Trophoblast cell (in vitro differentiated cells and primary cell): Measurements from ENCODE around the gene PNPLA7.

Experiments used
- DNase-seq, 2 donors: peaks; one replicate each; pipeline ENCODE4 v3.0.0-alpha.2; 2016
- H2AFZ ChIP-seq: 2 replicates; pipeline ENCODE4 v1.6.1; 2013; ENCODE audit warnings: low read length, moderate library complexity, mild to moderate bottlenecking; ENCODE audit not compliant: insufficient read depth, poor library complexity
- H2AK5ac ChIP-seq: 2 replicates; pipeline ENCODE4 v1.6.1; 2013; ENCODE audit warnings: mild to moderate bottlenecking, low read length
- H2BK120ac ChIP-seq: 2 replicates; pipeline ENCODE4 v1.6.1; 2013; ENCODE audit warnings: low read length, mild to moderate bottlenecking, moderate library complexity; ENCODE audit not compliant: insufficient read depth, poor library complexity
- H2BK12ac ChIP-seq: 2 replicates; pipeline ENCODE4 v1.6.1; 2013; ENCODE audit warnings: mild to moderate bottlenecking, low read length, moderate library complexity
- H2BK5ac ChIP-seq: 2 replicates; pipeline ENCODE4 v1.6.1; 2013; ENCODE audit warnings: low read length, low read depth, moderate library complexity, mild to moderate bottlenecking; ENCODE audit not compliant: poor library complexity
- H3K14ac ChIP-seq: 2 replicates; pipeline ENCODE4 v1.6.1; 2013; ENCODE audit warnings: mild to moderate bottlenecking, low read length
- H3K18ac ChIP-seq: 2 replicates; pipeline ENCODE4 v1.6.1; 2013; ENCODE audit warnings: mild to moderate bottlenecking, low read length
- H3K23ac ChIP-seq: 2 replicates; pipeline ENCODE4 v1.6.1; 2013; ENCODE audit warnings: low read length
- H3K27ac ChIP-seq: 2 replicates; pipeline ENCODE4 v1.5.1; 2013; ENCODE audit warnings: low read depth, mild to moderate bottlenecking, inconsistent platforms, low read length, moderate library complexity
- H3K27me3 ChIP-seq: 2 replicates; pipeline ENCODE4 v1.6.1; 2013; ENCODE audit warnings: inconsistent platforms, mild to moderate bottlenecking, low read length, moderate library complexity; ENCODE audit not compliant: insufficient read depth
- H3K36me3 ChIP-seq, 2 experiments: 1 replicate in 1 of 2; 2 replicates in 1 of 2; pipeline ENCODE4 v1.6.1; 2013; ENCODE audit warnings: low read length in 2 of 2, mild to moderate bottlenecking in 2 of 2, moderate library complexity in 1 of 2; ENCODE audit not compliant: insufficient read depth in 2 of 2, control insufficient read depth in 1 of 2
- H3K4ac ChIP-seq: 2 replicates; pipeline ENCODE4 v1.6.1; 2013; ENCODE audit warnings: low read depth, mild to moderate bottlenecking, low read length, moderate library complexity
- H3K4me1 ChIP-seq, 2 experiments: 1 replicate in 1 of 2; 2 replicates in 1 of 2; pipeline ENCODE4 v1.6.1; 2013; ENCODE audit warnings: low read length in 2 of 2, mild to moderate bottlenecking in 2 of 2, moderate library complexity in 1 of 2; ENCODE audit not compliant: insufficient read depth in 2 of 2, control insufficient read depth in 1 of 2
- H3K4me2 ChIP-seq: 2 replicates; pipeline ENCODE4 v1.6.1; 2013; ENCODE audit warnings: inconsistent platforms, mild to moderate bottlenecking, low read length, moderate library complexity
- H3K4me3 ChIP-seq: 2 replicates; pipeline ENCODE4 v1.5.1; 2013; ENCODE audit warnings: mild to moderate bottlenecking, low read depth, low read length, inconsistent platforms
- H3K79me1 ChIP-seq: one replicate; pipeline ENCODE4 v1.6.1; 2013; ENCODE audit warnings: low read length
- H3K79me2 ChIP-seq: 2 replicates; pipeline ENCODE4 v1.6.1; 2013; ENCODE audit warnings: low read length, mild to moderate bottlenecking; ENCODE audit not compliant: control insufficient read depth, insufficient read depth, poor library complexity
- H3K9ac ChIP-seq: 2 replicates; pipeline ENCODE4 v1.6.1; 2013; ENCODE audit warnings: mild to moderate bottlenecking, low read length
- H3K9me3 ChIP-seq: 2 replicates; pipeline ENCODE4 v1.6.1; 2013; ENCODE audit warnings: low read depth, mild to moderate bottlenecking, control low read depth, inconsistent platforms, low read length; ENCODE audit not compliant: insufficient read depth
- H4K12ac ChIP-seq: 2 replicates; pipeline ENCODE4 v1.6.1; 2013; ENCODE audit warnings: low read depth, mild to moderate bottlenecking, low read length, moderate library complexity
- H4K8ac ChIP-seq: 2 replicates; pipeline ENCODE4 v1.6.1; 2013; ENCODE audit warnings: low read depth, mild to moderate bottlenecking, low read length, moderate library complexity
- H4K91ac ChIP-seq: one replicate; pipeline ENCODE4 v1.6.1; 2013; ENCODE audit warnings: low read depth, mild to moderate bottlenecking, low read length, moderate library complexity
- WGBS: extraction: QIAGEN DNeasy Blood & Tissue Kit; methylation state at CpG from one replicate; pipeline ENCODE4 v1.1.7; 2013; ENCODE audit warnings: missing lambda C conversion rate; ENCODE audit not compliant: insufficient read length, insufficient coverage; ENCODE audit errors: extremely low coverage; 5-methylcytosine and 5-hydroxymethylcytosine counted together

PNPLA7 gene

DNA sequence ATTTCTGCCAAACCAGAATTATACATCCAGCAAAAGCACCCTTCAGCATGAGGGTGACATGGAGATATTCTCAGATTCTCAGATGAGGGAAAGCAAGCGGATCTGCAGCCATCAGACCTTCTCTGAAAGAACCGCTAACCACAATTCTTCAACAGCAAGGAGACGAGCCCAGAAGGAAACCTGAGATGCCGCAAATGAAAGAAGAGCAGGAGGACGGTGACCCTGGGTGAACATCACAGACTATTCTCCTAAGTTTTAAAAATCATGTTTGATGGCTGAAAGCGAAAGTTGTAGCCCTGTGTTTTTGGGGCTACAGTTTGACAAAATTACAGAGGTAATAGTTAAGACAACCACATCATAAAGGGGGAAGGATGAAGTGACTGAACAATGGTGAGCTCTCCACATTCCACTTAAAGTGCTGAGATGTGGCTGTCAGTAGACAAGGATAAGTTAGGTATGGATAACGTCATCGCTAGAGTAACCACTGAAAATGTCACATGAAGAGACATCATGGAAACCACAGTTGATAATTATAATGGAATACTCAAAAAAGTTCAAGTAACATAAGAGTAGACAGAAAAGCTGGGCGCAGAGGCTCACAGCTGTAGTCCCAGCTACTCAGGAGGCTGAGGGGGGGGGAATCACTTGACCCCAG lies 59.5 kb downstream of the PNPLA7 start:
- Histone ChIP-seq H4K12ac (no peak overlapping the region), H2BK5ac (no peak overlapping the region), H3K4ac (no peak overlapping the region), H2BK12ac (no peak overlapping the region), H3K14ac (no peak overlapping the region), H2AFZ (no peak overlapping the region), H2AK5ac (no peak overlapping the region), H3K9me3 (peaks cover 8% of the 10 kb centered on the region), H4K8ac (no peak overlapping the region), H3K79me2 (no peaks in the 10 kb centered on the region), H3K4me1 (peaks cover 0 to 3% of the 10 kb centered on the region in 2 experiments), H3K4me3 (no peak overlapping the region), H3K4me2 (no peak overlapping the region), H4K91ac (no peak overlapping the region), H3K18ac (no peak overlapping the region), H3K27ac (no peak overlapping the region), H3K9ac (no peak overlapping the region), H2BK120ac (no peak overlapping the region), H3K27me3 (no peaks in the 10 kb centered on the region), H3K36me3 (no peaks in the 10 kb centered on the region), H3K79me1 (no peaks in the 10 kb centered on the region), H3K23ac (no peak overlapping the region)
- no CpG with 5 or more reads among the region's 9 CpGs for WGBS
- DNase-seq = no peak

GRCh38 chr9:137488906-137489305 lies 61.3 kb downstream of the PNPLA7 start:
- Histone ChIP-seq H3K9ac (no peak overlapping the region), H3K9me3 (peaks cover 4% of the 10 kb centered on the region), H3K4ac (no peak overlapping the region), H3K23ac (no peak overlapping the region), H4K91ac (no peak overlapping the region), H2AK5ac (no peak overlapping the region), H3K27me3 (no peaks in the 10 kb centered on the region), H3K18ac (no peak overlapping the region), H3K14ac (no peak overlapping the region), H3K4me3 (no peak overlapping the region), H3K79me1 (no peaks in the 10 kb centered on the region), H4K8ac (no peak overlapping the region), H2BK120ac (no peak overlapping the region), H3K79me2 (no peaks in the 10 kb centered on the region), H3K27ac (no peak overlapping the region), H3K36me3 (no peaks in the 10 kb centered on the region), H3K4me1 (peaks cover 0 to 12% of the 10 kb centered on the region in 2 experiments), H2BK5ac (no peak overlapping the region), H3K4me2 (no peak overlapping the region), H2AFZ (no peak overlapping the region), H4K12ac (no peak overlapping the region), H2BK12ac (no peak overlapping the region)
- WGBS = no CpG with 5 or more reads among the region's 6 CpGs
- no peak for DNase-seq

DNA sequence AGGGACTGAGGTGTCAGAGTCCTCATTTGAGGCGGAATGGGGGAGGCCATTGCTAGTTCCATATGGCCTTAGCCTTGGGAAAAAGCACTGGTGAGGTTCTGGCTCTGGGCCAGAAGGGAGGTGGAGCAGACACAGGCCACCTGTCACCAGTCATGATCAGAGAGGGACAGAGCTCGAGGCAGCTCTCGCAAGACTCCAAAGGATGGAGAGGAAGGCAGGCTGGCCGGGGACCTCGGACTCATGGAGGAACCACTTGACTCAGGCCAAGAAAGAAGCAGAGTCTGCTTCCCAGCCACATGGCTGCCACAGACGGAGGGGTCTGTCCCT lies 61.9 kb downstream of the PNPLA7 start:
- H3K9ac ChIP-seq = no peak overlapping the region
- no peak overlapping the region for H3K23ac ChIP-seq
- no peaks in the 10 kb centered on the region for H3K79me2 ChIP-seq
- no peaks in the 10 kb centered on the region for H3K36me3 ChIP-seq
- peaks cover 3% of the 10 kb centered on the region for H3K9me3 ChIP-seq
- no peak overlapping the region for H3K18ac ChIP-seq
- H4K91ac ChIP-seq = no peak overlapping the region
- peaks cover 0 to 12% of the 10 kb centered on the region in 2 experiments for H3K4me1 ChIP-seq
- H4K12ac ChIP-seq = no peak overlapping the region
- no peak overlapping the region for H2AFZ ChIP-seq
- no peak overlapping the region for H3K14ac ChIP-seq
- H3K4me3 ChIP-seq = no peak overlapping the region
- H2BK12ac ChIP-seq = no peak overlapping the region
- DNase-seq = no peak
- no peak overlapping the region for H3K27ac ChIP-seq
- H2BK120ac ChIP-seq = no peak overlapping the region
- no peaks in the 10 kb centered on the region for H3K79me1 ChIP-seq
- no peak overlapping the region for H2AK5ac ChIP-seq
- no peak overlapping the region for H3K4ac ChIP-seq
- no peak overlapping the region for H4K8ac ChIP-seq
- H3K27me3 ChIP-seq = no peaks in the 10 kb centered on the region
- no peak overlapping the region for H2BK5ac ChIP-seq
- no peak overlapping the region for H3K4me2 ChIP-seq
- no CpG with 5 or more reads among the region's 6 CpGs for WGBS

DNA sequence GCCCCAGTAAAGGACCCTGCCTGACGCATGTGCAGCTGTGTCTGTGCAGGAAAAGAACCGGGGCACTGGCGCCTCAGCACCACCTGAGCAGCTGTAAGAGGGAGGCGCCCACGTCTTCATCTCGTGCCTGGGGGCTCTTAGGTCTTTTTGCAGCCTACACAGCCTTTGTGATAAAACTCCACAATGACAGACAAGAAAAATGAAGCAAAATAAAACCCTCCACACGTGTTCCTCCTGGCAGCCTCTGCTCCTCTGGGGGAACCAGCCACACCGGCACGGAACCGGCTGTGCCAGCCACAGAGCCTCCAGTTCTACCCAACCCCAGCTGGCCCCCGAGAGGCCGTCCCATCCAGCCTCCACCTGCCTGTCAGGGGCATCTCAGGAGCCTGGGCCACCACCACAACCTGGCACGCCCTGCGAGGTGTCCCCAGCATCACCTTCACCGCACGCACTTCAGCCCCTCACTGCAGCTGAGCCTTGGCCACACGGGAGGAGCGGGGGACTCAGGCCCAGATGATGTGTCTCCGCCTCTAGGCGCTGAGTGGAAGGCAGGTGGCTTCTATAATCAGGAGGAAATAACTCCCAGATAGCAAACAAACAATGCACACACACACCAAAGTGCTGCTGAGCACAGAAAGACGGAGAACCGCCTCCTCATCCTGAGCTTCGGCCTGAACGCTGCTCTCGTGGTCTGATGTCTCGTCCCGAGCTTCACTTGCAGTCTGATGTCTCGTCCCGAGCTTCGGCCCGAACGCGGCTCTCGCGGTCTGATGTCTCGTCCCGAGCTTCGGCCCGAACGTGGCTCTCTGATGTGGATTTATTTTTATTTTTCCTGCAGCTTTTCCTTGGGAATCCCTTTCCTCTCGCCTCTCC lies 62.5 kb downstream of the PNPLA7 start:
- Histone ChIP-seq H3K4me3 (no peak overlapping the region), H3K79me2 (no peaks in the 10 kb centered on the region), H2AK5ac (no peak overlapping the region), H2AFZ (no peak overlapping the region), H3K4me1 (peaks cover 0 to 12% of the 10 kb centered on the region in 2 experiments), H3K23ac (no peak overlapping the region), H2BK12ac (no peak overlapping the region), H3K4me2 (no peak overlapping the region), H2BK5ac (no peak overlapping the region), H4K8ac (no peak overlapping the region), H4K12ac (no peak overlapping the region), H4K91ac (no peak overlapping the region), H3K9me3 (no peaks in the 10 kb centered on the region), H3K27ac (no peak overlapping the region), H3K79me1 (no peaks in the 10 kb centered on the region), H3K9ac (no peak overlapping the region), H3K18ac (no peak overlapping the region), H3K27me3 (no peaks in the 10 kb centered on the region), H3K4ac (no peak overlapping the region), H3K36me3 (no peaks in the 10 kb centered on the region), H3K14ac (no peak overlapping the region), H2BK120ac (no peak overlapping the region)
- no CpG with 5 or more reads among the region's 41 CpGs for WGBS
- no peak for DNase-seq
